A549 (cell line): ENCODE results near the gene ZNRF4. TPM values are rescaled to one million over a fixed set of nuclear protein-coding genes. Genes with fewer than 3 reads are reported as not detected.

Experiments
- ATAC-seq, 2 experiments: fragments of 200-7000 bp in 1 of 2; fragments of >200 bp in 1 of 2; cut with Nextera tagmentation in 1 of 2; cut with Tn5 transposase in 1 of 2; 3 replicates each; pipeline versions ENCODE4 v1.8.0 to v1.9.1; 2018 to 2020; ENCODE audit warnings: mild to moderate bottlenecking in 1 of 2, moderate library complexity in 1 of 2
- CTCF ChIA-PET: fragments of 300-600 bp; sonication (Branson Sonifier 250); formaldehyde crosslinking; extraction: SDS; loops from one replicate; lab custom pipeline; 2021; ENCODE audit warnings: antibody characterized with exemption, inconsistent platforms; lab: Yijun Ruan, JAX
- POLR2A ChIA-PET: fragments of 350-600 bp; formaldehyde crosslinking; extraction: SDS; loops from one replicate; lab custom pipeline; 2021; ENCODE audit warnings: antibody characterized with exemption, inconsistent platforms; lab: Yijun Ruan, JAX
- DNase-seq, 2 experiments: peaks; one replicate each; pipeline versions ENCODE4 v3.0.0 to v3.0.0-alpha.2; 2011 to 2016; ENCODE audit warnings: low read depth in 1 of 2, low spot score in 1 of 2
- FAIRE-seq: peaks from 2 replicates; lab custom pipeline; 2011; peaks lifted over from hg19 to GRCh38; lab: Jason Lieb, UNC
- H3K27ac ChIP-seq, 2 experiments: fragments of >200 bp; sonication (Bioruptor Twin); formaldehyde crosslinking; 3 replicates each; pipeline ENCODE4 v1.5.1; 2016 to 2017
- H3K4me1 ChIP-seq: fragments of >200 bp; sonication (Bioruptor Twin); formaldehyde crosslinking; 3 replicates; pipeline ENCODE4 v1.6.1; 2016
- H3K4me2 ChIP-seq: fragments of >200 bp; sonication (Bioruptor Twin); formaldehyde crosslinking; 3 replicates; pipeline ENCODE4 v1.6.1; 2016
- H3K4me3 ChIP-seq: fragments of >200 bp; sonication (Bioruptor Twin); formaldehyde crosslinking; 3 replicates; pipeline ENCODE4 v1.5.1; 2016
- H3K9me3 ChIP-seq: fragments of >200 bp; sonication (Bioruptor Twin); formaldehyde crosslinking; 3 replicates; pipeline ENCODE4 v1.6.1; 2016
- CHD2 ChIP-seq: fragments of 150-350 bp; IDR thresholded peaks from 2 replicates; pipeline ENCODE4 v1.6.1; 2014; ENCODE audit warnings: low read length; ENCODE audit not compliant: partially characterized antibody
- CHD4 ChIP-seq: fragments of 200-600 bp; sonication (generic); IDR thresholded peaks from 2 replicates; pipeline ENCODE4 v1.6.1; 2016; ENCODE audit warnings: antibody characterized with exemption, mild to moderate bottlenecking, borderline replicate concordance
- EHF ChIP-seq: fragments of 250-450 bp; sonication (Bioruptor Pico); IDR thresholded peaks from 2 replicates; pipeline ENCODE4 v1.5.0; 2020; ENCODE audit warnings: mild to moderate bottlenecking
- ESRRA ChIP-seq: fragments of 150-350 bp; IDR thresholded peaks from 2 replicates; pipeline ENCODE4 v1.6.1; 2014; ENCODE audit warnings: mild to moderate bottlenecking, low read length, borderline replicate concordance
- FOSB ChIP-seq: fragments of 250-450 bp; sonication (Bioruptor Pico); IDR thresholded peaks from 2 replicates; pipeline ENCODE4 v1.5.0; 2020; ENCODE audit warnings: mild to moderate bottlenecking, moderate library complexity
- FOSL2 ChIP-seq, 2 experiments: fragments of 450-650 bp in 1 of 2; fragments of >200 bp in 1 of 2; sonication (Bioruptor Twin) in 1 of 2; formaldehyde crosslinking; IDR thresholded peaks; 2 replicates each; pipeline versions ENCODE4 v1.5.0 to v1.6.1; 2016 to 2020; ENCODE audit warnings: mild to moderate bottlenecking in 1 of 2, moderate library complexity in 1 of 2
- GATA3 ChIP-seq: IDR thresholded peaks from 2 replicates; pipeline ENCODE4 v1.6.1; 2012; ENCODE audit warnings: borderline replicate concordance
- HOXB13 ChIP-seq: fragments of 250-450 bp; sonication (Bioruptor Pico); IDR thresholded peaks from 2 replicates; pipeline ENCODE4 v1.5.0; 2020; ENCODE audit warnings: low read depth, mild to moderate bottlenecking, moderate library complexity
- MAX ChIP-seq: IDR thresholded peaks from 2 replicates; pipeline ENCODE4 v1.6.1; 2012
- NR3C1 ChIP-seq: fragments of >200 bp; sonication (Bioruptor Twin); formaldehyde crosslinking; IDR thresholded peaks from 3 replicates; pipeline ENCODE4 v1.6.1; 2017
- PHF8 ChIP-seq: fragments of 200-600 bp; sonication (generic); IDR thresholded peaks from 2 replicates; pipeline ENCODE4 v1.6.1; 2016; ENCODE audit warnings: low read depth, mild to moderate bottlenecking, antibody characterized with exemption, moderate library complexity, borderline replicate concordance
- POLR2A ChIP-seq: IDR thresholded peaks from 2 replicates; pipeline ENCODE4 v1.6.1; 2012; ENCODE audit warnings: mild to moderate bottlenecking, low read length
- RAD21 ChIP-seq, 2 experiments: fragments of >200 bp in 1 of 2; sonication (Bioruptor Twin) in 1 of 2; formaldehyde crosslinking in 1 of 2; IDR thresholded peaks in 1 of 2; conservative IDR thresholded peaks in 1 of 2; 2 replicates in 1 of 2; 3 replicates in 1 of 2; pipeline ENCODE4 v1.6.1; 2012 to 2018; ENCODE audit warnings: inconsistent platforms in 1 of 2
- RARB ChIP-seq: fragments of 250-450 bp; sonication (Bioruptor Pico); IDR thresholded peaks from 2 replicates; pipeline ENCODE4 v1.8.0; 2021; ENCODE audit warnings: mild to moderate bottlenecking, moderate library complexity
- RNF2 ChIP-seq: fragments of 200-600 bp; sonication (generic); IDR thresholded peaks from 2 replicates; pipeline ENCODE4 v1.6.1; 2016; ENCODE audit warnings: low read depth, mild to moderate bottlenecking, antibody characterized with exemption, moderate library complexity, borderline replicate concordance
- ZC3H11A ChIP-seq: fragments of 450-650 bp; IDR thresholded peaks from 2 replicates; pipeline ENCODE4 v1.6.1; 2014; ENCODE audit warnings: antibody characterized with exemption, mild to moderate bottlenecking
- ZFP36 ChIP-seq: fragments of 450-650 bp; IDR thresholded peaks from 2 replicates; pipeline ENCODE4 v1.6.1; 2014; ENCODE audit warnings: borderline replicate concordance; ENCODE audit not compliant: partially characterized antibody
- WGBS: methylation state at CpG from one replicate; pipeline ENCODE4 v1.1.6; 2017; ENCODE audit errors: missing lambda C conversion rate; 5-methylcytosine and 5-hydroxymethylcytosine counted together
- polyA plus RNA-seq, 4 experiments: library from polyadenylated mRNA; depleted of rRNA in 3 of 4; stranded (reverse); fragments of >200 nt; fragmentation: RNase III in 1 of 4; extraction: RNeasy Plus Mini Kit Qiagen cat#74134 plus additional on column Dnase treatment in 1 of 4; gene quantifications; 2 replicates in 3 of 4; 3 replicates in 1 of 4; pipeline ENCODE4 v1.2.3, GENCODE V29; 2011 to 2017

ZNRF4 gene
- polyA plus RNA-seq, 2 of the 4 experiments (the other 2 are of a cell fraction), result not detected

DNA sequence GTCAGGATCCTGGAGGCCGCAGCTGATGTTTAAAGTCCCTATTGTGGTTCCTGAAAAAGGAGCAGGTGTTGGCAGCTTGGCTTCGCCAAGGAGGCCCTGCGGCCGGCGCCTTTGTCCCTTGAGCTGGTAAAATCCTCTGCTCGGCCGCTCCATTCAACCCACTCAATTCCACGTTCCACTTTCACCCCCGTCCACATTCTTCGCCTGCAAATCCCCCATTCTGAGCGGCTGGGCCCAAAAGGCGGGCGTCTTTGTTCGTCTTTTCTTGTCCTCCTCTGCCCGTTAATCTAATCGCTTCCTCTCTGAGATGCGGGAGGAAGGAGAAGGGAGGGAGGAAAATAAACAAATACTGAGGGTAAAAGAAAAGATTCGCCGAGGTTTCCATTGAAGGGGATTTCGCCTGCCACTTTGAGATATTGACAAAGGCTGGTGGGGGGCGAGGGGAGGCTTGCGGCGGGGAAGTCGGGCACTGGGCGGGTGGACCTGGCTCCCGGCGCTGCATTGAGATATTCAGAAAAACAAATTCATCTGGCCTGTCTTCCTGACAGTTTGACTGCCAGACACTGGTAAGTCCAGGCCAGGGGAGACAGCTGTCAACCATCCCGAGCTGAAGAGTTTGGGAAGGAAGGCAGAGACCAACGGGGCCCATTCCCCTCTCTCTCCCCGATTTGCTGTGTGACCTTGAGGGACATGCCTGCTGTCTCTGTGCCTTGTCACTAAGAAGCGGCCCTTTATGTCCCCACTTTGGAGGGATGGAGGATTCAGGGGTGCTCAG is 37.6 kb downstream of the ZNRF4 start:
- no peak overlapping the region for H3K27ac ChIP-seq
- POLR2A ChIA-PET, result no interaction called here
- DNase-seq (no peak), ATAC-seq (no peak), FAIRE-seq (no peak)
- CTCF ChIA-PET, result no interaction called here
- H3K4me3 ChIP-seq, result no peak overlapping the region
- no peak overlapping the region for H3K4me2 ChIP-seq
- 64% methylated on average over 31 of the region's 31 CpGs for WGBS
- no peaks in the 10 kb centered on the region for H3K9me3 ChIP-seq
- TF ChIP-seq ZFP36, result peak; percentile 39
- TF ChIP-seq CHD4, result no peak
- TF ChIP-seq, all 56 proteins: peak for 1
- H3K4me1 ChIP-seq, result no peaks in the 10 kb centered on the region

DNA sequence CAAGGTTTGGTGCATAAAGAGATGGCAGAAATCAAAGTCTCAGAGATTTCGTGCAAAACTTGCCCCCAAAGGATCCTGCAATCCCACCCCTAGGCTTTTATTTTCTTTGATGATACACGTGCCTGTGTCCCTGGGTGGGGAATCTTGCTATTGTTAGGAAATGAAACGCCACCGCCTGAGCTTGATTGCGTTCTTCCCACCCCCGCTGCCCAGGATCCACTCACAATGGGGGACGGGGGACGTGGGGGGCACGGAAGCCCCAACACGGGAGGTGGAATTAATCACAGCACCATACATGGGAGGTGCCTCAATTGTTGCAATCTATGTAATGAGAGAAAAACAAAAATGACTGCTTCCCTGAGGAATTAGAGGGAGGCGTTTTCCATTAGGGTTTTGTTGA is 39.6 kb downstream of the ZNRF4 start:
- Histone ChIP-seq H3K4me3 (no peak overlapping the region), H3K4me1 (no peaks in the 10 kb centered on the region), H3K9me3 (no peaks in the 10 kb centered on the region), H3K4me2 (no peak overlapping the region), H3K27ac (no peak overlapping the region)
- FAIRE-seq (no peak), DNase-seq (no peak), ATAC-seq (no peak)
- 33% methylated on average over 10 of the region's 11 CpGs for WGBS
- CTCF ChIA-PET, result interaction anchor here (0.8 to 1.9 kb wide), 2 partner anchors 16 to 21 kb away, joined by 4 to 5 read pairs; no protein-coding TSS in a partner anchor
- no peak for TF ChIP-seq CHD2
- no peak for TF ChIP-seq GATA3
- TF ChIP-seq FOSL2 (IDR thresholded peaks at IDR 0.05), result no peak
- TF ChIP-seq FOSL2 (CRISPR knock-in tag; IDR thresholded peaks at IDR 0.05), result no peak
- TF ChIP-seq RARB (CRISPR knock-in tag), result no peak
- TF ChIP-seq RAD21 (conservative IDR thresholded peaks at IDR 0.05 in 1 of 2, IDR thresholded peaks at IDR 0.05 in 1 of 2), result no peak
- TF ChIP-seq NR3C1, result no peak
- TF ChIP-seq ESRRA, result no peak
- no peak for TF ChIP-seq EHF (CRISPR knock-in tag)
- TF ChIP-seq POLR2A, result no peak
- no peak for TF ChIP-seq HOXB13
- TF ChIP-seq MAX, result no peak
- no peak for TF ChIP-seq RNF2
- TF ChIP-seq PHF8, result no peak
- POLR2A ChIA-PET, result no interaction called here

DNA sequence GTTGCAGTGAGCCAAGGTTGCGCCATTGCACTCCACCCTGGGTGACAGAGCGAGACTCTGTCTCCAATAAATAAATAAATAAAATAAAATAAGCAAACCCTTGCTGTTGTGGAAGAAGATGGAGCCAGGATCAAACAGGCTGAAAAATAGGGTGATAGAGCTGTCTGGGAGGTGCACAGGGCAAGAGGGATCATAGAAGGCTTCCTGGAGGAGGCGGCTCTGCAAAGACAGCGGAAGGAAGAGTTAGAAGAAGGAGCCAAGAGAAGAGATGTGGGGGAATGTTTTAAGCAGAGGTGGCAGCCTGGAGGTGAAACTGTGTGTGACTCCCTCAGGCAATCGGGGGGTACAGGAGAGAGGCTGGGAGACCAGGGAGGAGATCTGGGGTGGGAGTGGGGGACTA is 40.6 kb downstream of the ZNRF4 start:
- no peak overlapping the region for H3K27ac ChIP-seq
- FAIRE-seq, result no peak
- no peak for ATAC-seq
- no peak for DNase-seq
- H3K9me3 ChIP-seq, result no peaks in the 10 kb centered on the region
- TF ChIP-seq ZFP36 (peak; percentile 52), FOSB (no peak)
- ChIA-PET CTCF (interaction anchor here (0.8 to 1.9 kb wide), 2 partner anchors 20 to 119 kb away, joined by 3 to 5 read pairs; no protein-coding TSS in a partner anchor), POLR2A (no interaction called here)
- H3K4me1 ChIP-seq, result no peaks in the 10 kb centered on the region
- H3K4me2 ChIP-seq, result no peak overlapping the region
- H3K4me3 ChIP-seq, result no peak overlapping the region
- 73% methylated on average over 5 of the region's 5 CpGs for WGBS

DNA sequence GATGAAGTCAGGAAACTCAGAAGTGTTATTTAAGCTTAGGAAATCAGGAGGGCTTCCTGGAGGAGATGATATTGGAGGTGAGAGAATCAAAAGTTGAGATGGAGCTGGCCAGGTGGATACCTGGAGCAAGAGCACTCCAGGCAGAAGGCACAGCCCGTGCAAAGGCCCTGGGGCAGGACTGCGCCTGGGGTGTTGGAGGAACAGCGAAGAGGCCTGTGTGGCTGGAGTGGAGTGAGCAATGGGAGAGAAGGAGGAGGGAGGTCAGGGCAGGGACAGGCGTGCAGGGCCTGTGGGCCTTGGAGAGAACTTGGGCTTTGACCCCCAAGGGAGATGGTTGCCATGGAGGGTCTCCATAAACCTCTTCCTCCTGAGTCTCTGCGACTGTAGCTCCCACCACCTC is 42.1 kb downstream of the ZNRF4 start:
- FAIRE-seq (no peak), DNase-seq (no peak), ATAC-seq (no peak)
- 63% methylated on average over 5 of the region's 5 CpGs for WGBS
- TF ChIP-seq ZFP36, result peak; percentile 28
- no peak for TF ChIP-seq ZC3H11A
- H3K4me2 ChIP-seq, result no peak overlapping the region
- H3K4me1 ChIP-seq, result no peaks in the 10 kb centered on the region
- peaks cover 4% of the 10 kb centered on the region; the same call in 1 of the 3 replicates for H3K9me3 ChIP-seq
- POLR2A ChIA-PET, result no interaction called here
- CTCF ChIA-PET, result interaction anchor here (0.6 to 1.4 kb wide), 3 partner anchors 8 to 449 kb away, joined by 3 read pairs; no protein-coding TSS in a partner anchor
- no peak overlapping the region for H3K4me3 ChIP-seq
- no peak overlapping the region for H3K27ac ChIP-seq
